Stimulated activated CD8-positive, alpha-beta memory T cell treated with anti-CD3 and anti-CD28 coated beads, Interleukin-4, amount 100 ng/mL, for 48 hours (primary cell): Measurements from ENCODE around the gene ATAD5.
"Not testable (repeated sequence)": the region's sequence is repeated elsewhere in the genome, so short reads cannot be mapped to it uniquely, and the experiment has no call there.

ENCODE experiments used
- DNase-seq: peaks from one replicate; pipeline ENCODE4 v3.0.0-alpha.2; 2020

ATAD5 gene

GRCh38 chr17:30823421-30823820 is 8.3 kb upstream of the ATAD5 start:
- no peak for DNase-seq

GRCh38 chr17:30824002-30824355 is 7.8 kb upstream of the ATAD5 start:
- DNase-seq = peak; percentile 64

GRCh38 chr17:30824356-30825145 is 7.2 kb upstream of the ATAD5 start, which contains the start of gene CRLF3:
CRLF3 (minus strand) TSS chr17:30824692; CDS start chr17:30824651, 41 bp downstream.
- peak; percentile 90 for DNase-seq

GRCh38 chr17:30827082-30827481 is 4.7 kb upstream of the ATAD5 start:
- DNase-seq = no peak

- DNase-seq = no peak
These were observed 2.7 kb upstream of the ATAD5 start for GRCh38 chr17:30829022-30829421.

GRCh38 chr17:30831257-30831656 is 509 bp upstream of the ATAD5 start:
- no peak for DNase-seq

GRCh38 chr17:30832438-30833124 is 815 bp downstream of the ATAD5 start:
- DNase-seq = no peak

GRCh38 chr17:30838202-30838807 is 6.5 kb downstream of the ATAD5 start:
- no peak for DNase-seq

- DNase-seq = no peak
These were observed 9.0 kb downstream of the ATAD5 start for GRCh38 chr17:30840771-30841170.

GRCh38 chr17:30848021-30848420 is 16.3 kb downstream of the ATAD5 start:
- DNase-seq = no peak

GRCh38 chr17:30854146-30854545 is 22.4 kb downstream of the ATAD5 start:
- DNase-seq = no peak

GRCh38 chr17:30858556-30859250 is 26.9 kb downstream of the ATAD5 start:
- DNase-seq = no peak

GRCh38 chr17:30864636-30865035 is 32.9 kb downstream of the ATAD5 start:
- no peak for DNase-seq

GRCh38 chr17:30869005-30869404 is 37.2 kb downstream of the ATAD5 start:
- no peak for DNase-seq

GRCh38 chr17:30886187-30886586 is 54.4 kb downstream of the ATAD5 start:
- DNase-seq = no peak

- DNase-seq = no peak
These were observed 62.5 kb downstream of the ATAD5 start for GRCh38 chr17:30894236-30894635.

- no peak for DNase-seq
These were observed 65.5 kb downstream of the ATAD5 start for GRCh38 chr17:30897311-30897710.

GRCh38 chr17:30905742-30906100 is 74.0 kb downstream of the ATAD5 start:
- peak; percentile 36 for DNase-seq

- DNase-seq = peak; percentile 94
These were observed 74.5 kb downstream of the ATAD5 start, which contains the start of gene TEFM for GRCh38 chr17:30906101-30906911. TEFM (minus strand) TSS chr17:30906238; CDS start chr17:30906198, 40 bp downstream.

- DNase-seq = no peak
These were observed 77.1 kb downstream of the ATAD5 start for GRCh38 chr17:30908717-30909420.

GRCh38 chr17:30910151-30910550 is 78.4 kb downstream of the ATAD5 start:
- DNase-seq = not testable (repeated sequence)

GRCh38 chr17:30913955-30914354 is 82.2 kb downstream of the ATAD5 start:
- no peak for DNase-seq
